ENCODE measurements around the gene DCUN1D1. TPM values are rescaled to one million over a fixed set of nuclear protein-coding genes. Genes with fewer than 3 reads are reported as not detected.
A peak's percentile ranks its signal among the peaks of the same experiment; 100 is the strongest.

The DCUN1D1 gene
- total RNA-seq, 1 donor from 2014 or later, result 36.9 TPM

DNA sequence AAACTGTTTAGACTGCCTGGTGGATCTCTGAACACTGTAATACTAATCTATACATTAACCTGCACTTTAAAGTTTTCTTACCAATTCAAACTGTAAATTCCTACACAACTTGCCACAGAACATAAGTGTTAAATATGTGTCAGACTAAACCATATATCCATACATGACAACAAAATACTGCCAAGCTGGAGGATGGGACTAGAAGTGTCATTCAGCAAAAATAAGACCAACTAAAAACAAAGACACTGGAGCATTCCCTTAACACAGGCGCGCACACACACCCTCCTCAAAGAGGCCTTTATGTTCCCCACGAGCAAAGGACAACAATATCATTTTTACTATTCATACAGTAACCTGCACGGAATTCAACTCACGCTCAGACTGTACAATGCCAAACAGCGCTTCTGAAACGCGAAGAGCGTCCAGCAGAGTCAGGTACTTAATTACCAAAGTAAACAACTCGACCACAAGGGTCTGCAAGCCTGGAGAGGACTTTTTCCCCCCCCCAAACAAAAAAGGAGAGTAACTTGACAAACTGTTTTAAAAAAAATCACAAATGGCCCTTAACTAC, 1.1 kb downstream of the DCUN1D1 start:
- intact Hi-C loops (cut with DNase I), result loop anchor here (10.0 kb wide), 1 partner anchor 184 kb away; the partner anchor contains the start of gene ATP11B
- DNase-seq (ENCODE audit: missing footprints), result no peak
- ATAC-seq, result no peak

DNA sequence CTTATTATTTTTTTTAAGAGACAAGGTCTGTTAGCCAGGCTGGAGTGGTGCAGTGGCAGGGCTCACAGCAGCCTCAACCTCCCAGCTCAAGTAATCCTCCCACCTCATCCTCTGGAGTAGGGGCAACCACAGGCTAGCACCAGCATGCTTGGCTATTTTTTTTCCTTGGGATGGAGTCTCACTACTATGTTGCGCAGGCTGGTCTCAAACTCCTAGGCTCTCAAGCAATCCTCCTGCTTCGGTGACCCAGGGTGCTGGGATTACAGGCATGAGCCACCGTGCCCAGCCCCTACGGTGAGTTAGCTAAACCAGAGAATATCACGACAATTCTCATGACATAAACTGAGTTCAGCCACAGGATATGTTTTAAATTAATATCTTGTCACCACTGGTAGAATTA, 2.0 kb downstream of the DCUN1D1 start:
- intact Hi-C loops (cut with DNase I), result loop anchor here (10.0 kb wide), 1 partner anchor 184 kb away; the partner anchor contains the start of gene ATP11B
- ATAC-seq (no peak), DNase-seq (ENCODE audit: missing footprints) (no peak)

DNA sequence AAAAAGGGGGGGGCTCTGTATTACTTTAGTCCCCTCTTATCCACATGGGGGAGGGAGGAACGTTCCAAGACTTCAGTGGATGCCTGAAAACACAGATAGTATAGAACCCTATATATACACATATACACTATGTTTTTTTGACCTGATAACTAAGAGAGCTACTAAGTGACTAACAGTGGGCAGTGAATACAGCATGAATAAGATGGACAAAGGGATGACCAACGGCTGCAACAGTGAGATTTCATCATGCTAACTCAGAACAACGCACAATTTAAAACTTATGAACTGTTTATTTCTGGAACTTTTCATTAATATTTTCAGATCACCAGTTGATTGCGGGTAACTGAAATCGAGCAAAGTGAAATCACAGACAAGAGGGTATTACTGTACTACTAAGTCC, 7.3 kb downstream of the DCUN1D1 start:
- intact Hi-C loops (cut with DNase I), result loop anchor here (10.0 kb wide), 1 partner anchor 178 kb away; the partner anchor contains the start of gene ATP11B
- no peak for DNase-seq (ENCODE audit: missing footprints)
- no peak for ATAC-seq

DNA sequence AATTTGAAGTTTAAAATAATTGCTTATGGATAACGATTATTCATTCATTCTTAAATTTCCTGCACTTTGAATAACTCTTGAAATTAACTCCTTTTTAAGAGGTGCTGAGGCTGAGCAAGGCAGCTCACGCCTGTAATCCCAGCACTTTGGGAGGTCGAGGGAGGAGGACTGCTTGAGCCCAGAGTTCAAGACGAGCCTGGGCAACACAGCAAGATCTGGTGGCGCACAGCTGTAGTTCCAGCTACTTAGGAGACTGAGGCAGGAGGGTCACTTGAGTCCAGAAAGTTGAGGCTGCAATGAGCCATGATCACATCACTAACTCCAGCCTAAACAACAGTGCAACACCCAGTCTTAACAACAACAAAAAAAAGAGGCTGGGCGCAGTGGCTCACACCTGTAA, 8.0 kb downstream of the DCUN1D1 start:
- no peak for ATAC-seq
- no peak for DNase-seq (ENCODE audit: missing footprints)
- intact Hi-C loops (cut with DNase I), result loop anchor here (10.0 kb wide), 1 partner anchor 178 kb away; the partner anchor contains the start of gene ATP11B

DNA sequence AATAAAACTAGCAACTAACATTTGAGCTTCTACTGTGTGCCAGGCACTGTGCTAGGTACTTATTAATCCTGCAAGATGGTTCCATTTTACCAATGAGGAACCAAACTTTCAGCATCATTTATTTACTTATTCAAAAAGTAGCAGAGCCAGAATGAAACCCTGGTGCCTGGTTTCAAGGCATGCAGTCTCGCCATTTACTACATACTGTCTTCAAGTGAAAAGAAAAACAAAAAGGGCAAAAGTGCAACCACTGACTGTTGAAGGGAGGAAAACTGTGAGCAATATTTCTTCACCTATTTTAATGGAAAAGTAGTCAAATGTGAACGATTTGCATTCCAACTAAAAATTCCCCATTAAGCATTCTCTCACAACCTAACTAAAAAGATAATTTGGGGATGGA, 8.7 kb downstream of the DCUN1D1 start:
- intact Hi-C loops (cut with DNase I), result loop anchor here (10.0 kb wide), 1 partner anchor 177 kb away; the partner anchor contains the start of gene ATP11B
- DNase-seq (ENCODE audit: missing footprints) (no peak), ATAC-seq (no peak)

DNA sequence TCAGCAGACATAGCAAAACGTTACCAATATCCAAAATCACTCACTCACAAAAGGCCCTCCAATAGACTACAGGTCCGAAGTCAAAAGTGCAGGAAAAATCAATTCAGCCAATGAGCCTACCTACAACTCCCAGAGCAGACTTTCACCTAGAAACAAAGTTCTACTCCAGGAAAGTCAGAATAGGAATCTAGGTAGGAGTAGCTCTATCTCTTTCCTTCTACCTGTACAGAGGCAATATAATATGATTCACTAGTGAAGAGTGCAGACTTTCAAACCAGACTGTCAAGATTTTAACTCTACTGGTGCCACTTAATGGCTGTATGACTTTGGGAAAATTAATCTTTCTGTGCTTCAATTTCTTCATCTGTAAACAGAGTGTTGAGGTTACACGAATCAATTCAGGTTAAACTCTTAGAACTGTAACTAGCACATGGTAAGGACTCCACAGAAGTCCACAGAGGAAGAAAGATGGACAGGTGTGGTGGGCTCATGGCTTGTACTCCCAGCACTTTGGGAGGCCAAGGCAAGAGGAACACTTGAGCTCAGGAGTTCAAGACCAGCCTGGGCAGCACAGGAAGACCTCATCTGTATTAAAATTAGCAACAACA, 9.4 kb downstream of the DCUN1D1 start:
- ATAC-seq (no peak), DNase-seq (ENCODE audit: missing footprints) (no peak)
- intact Hi-C loops (cut with DNase I), result loop anchor here (10.0 kb wide), 1 partner anchor 176 kb away; the partner anchor contains the start of gene ATP11B

DNA sequence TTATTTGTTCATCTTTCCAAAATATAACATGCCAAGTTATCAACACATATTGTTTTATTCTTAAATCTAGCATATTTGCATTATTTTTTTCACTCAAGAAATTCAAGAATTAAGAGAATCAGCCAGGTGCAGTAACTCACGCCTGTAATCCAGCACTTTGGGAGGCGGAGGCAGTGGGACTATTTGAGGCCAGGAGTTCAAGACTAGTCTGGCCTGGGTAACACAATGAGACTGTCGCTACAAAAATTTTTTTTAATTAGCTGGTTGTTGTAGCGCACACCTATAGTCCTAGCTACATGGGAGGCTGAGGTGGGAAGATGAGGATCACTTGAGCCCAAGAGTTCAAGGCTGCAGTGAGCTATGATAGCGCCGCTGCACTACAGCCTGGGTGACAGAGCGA, 10.5 kb downstream of the DCUN1D1 start:
- DNase-seq (ENCODE audit: missing footprints), result no peak
- no peak for ATAC-seq
- intact Hi-C loops (cut with DNase I), result loop anchor here (10.0 kb wide), 1 partner anchor 175 kb away; the partner anchor contains the start of gene ATP11B

DNA sequence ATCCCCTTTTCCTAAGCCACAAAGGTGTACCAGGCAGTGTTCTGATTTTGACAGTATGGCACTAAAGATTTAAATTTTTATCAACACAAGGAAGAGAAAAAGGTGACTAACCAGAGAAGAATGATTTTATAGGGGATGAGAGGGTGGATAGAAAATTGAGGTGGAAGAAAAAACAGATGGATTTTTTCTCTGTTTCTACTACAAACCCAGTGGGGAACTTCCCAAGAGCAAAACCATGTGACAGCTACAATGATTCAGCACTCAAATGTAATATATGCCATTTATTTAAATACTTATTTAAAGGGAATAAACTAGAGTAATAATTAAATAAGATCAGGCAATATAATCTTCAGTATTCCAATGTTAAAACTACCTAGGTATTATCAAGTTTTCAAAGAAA, 11.1 kb downstream of the DCUN1D1 start:
- ATAC-seq, result no peak
- DNase-seq (ENCODE audit: missing footprints), result no peak
- intact Hi-C loops (cut with DNase I), result no loop called here

DNA sequence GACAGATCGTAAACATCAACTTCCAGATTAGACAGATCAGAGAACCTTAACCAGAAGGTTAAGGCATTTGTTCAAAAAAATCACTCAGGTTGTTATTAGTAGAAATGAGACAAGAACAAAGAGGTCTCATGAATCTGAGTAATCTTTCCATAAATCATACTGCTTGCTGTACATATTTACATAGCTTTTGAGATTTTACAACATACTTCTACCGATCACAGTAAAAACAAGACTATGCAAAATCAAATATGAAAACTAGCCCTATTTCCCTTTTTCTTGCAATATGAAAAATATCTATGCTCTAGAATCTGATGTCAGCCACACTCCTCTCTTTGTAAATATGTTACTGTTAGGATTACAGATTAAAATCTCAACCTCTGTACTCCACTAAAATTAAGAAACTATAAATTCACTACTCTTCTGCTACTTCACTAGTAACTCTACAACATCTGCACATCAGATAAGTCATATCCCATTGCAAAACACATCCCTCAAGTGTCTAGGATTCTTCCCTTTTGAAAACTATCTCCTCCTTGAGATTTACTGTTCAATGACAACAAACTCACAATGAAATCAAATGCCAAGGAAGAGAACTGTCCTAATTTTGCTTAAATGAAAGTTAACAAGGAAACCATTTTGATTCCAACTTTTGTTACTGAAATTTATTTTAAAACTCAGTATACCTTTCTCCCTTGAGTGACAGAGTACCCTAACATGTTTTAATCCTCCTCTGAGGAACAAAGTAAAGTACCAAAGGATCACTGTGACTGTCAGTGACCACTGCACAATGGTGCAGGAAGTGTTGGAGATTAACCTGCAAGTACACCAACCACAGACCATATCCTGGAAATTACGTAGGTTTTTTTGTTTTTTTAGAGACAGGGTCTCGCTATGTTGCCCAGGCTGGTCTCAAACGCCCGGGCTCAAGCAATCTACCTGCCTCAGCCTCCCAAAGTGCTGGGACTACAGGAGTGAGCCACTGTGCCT, 12.8 kb downstream of the DCUN1D1 start:
- DNase-seq (ENCODE audit: missing footprints) (no peak), ATAC-seq (no peak)
- intact Hi-C loops (cut with DNase I), result no loop called here

DNA sequence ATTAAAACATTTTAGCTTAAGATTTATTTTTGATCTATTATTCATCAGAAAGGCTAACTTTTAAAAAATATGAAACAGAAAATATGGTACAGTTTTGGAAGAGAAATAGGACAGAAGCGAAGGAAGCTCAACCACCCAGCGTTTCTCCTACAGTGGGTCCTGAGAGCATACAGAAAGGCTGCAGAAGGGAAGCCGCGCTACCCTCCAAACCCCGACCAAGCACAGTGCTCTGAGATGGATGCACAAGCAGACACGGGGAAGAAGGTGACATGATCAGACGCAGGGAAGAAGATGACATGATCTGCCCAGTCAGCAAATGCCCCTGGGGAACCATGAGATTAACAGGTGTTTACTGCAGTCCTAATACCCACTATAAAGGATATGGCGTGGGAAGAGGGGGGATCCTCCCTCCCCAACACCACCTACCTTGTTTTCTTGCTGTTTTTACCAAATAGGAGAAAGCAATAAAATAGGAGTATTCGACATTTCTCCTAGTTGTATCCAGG, 14.4 kb downstream of the DCUN1D1 start:
- DNase-seq (ENCODE audit: missing footprints), result no peak
- intact Hi-C loops (cut with DNase I), result no loop called here
- no peak for ATAC-seq

DNA sequence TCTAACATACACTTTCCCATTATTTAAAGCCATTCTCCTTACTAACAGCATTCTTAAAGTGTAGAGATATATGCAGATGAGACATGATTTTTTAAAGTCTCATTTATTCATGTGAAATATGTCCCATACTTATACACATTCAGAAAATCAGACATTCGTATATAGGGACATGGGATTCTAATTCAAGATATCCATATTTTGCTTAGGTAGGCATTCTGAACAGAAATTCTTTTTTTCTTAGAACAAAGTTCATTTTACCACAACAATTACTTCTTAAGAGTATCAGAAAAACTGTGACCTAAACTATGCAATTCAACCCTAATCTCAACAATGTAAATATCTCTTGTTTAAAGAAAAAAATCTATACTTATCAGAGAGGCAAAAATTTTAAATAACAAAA, 16.2 kb downstream of the DCUN1D1 start:
- intact Hi-C loops (cut with DNase I), result no loop called here
- no peak for DNase-seq (ENCODE audit: missing footprints)
- no peak for ATAC-seq

DNA sequence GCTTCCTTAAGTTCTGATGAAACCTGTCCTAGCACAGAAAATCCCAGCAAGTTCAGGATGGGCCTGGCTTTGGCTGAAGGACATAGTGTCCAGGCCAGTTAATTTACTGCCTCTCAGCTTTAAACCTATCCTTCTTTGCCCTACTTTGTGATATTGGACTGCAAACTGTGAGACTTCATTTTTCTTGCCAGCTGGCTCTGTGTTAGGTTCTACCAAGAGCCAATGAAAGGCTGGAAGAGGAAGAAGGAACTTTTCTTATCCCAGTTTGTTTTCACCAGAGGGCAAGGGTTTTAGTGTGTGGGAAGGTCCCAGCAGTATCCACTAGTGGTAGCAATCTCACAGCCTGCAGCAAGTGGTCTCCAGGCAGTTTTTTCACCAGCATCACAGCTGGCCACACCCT, 18.2 kb downstream of the DCUN1D1 start:
- DNase-seq (ENCODE audit: missing footprints), result no peak
- ATAC-seq, result peak; percentile 92
- intact Hi-C loops (cut with DNase I), result no loop called here

DNA sequence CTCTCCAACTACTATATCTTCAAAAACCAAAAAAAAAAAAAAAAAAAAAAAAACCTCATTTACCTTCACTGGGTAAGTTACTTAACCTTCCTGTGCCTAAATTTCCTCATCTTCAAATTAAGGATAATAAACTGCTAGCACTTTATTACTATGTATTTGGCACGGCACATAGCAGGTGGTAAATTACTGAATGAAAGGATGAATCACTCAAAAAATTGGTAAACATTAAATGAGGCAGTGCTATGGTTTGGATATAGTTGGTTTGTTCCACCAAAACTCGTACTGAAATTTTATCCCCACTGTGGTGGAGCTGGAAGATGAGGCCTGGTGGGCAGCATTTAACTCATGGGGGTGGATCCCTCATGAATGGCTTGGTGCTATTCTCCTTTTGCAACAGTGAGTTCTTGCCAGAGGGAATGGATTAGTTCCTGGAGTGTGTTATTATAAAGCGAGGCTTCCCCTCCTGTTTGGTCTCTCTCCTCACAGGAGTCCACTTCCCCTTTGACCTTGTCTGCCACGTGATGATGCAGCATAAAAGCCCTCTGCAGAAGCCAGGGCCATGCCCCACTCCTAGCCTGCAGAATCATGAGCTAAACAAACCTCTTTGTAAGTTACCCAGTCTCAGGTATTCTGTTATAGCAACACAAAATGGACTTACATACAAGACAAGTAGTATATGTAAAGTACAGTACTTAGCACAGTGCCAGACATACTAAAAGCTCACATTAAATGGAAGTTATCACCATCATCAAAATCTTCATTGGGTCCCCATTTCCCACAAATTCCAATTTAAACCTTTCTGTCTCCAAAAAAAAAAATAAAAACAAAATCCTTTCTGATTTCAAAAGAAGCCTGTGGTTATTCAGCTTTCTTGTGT, 20.6 kb downstream of the DCUN1D1 start:
- ATAC-seq, result peak; percentile 53
- intact Hi-C loops (cut with DNase I), result no loop called here
- DNase-seq (ENCODE audit: missing footprints), result no peak

DNA sequence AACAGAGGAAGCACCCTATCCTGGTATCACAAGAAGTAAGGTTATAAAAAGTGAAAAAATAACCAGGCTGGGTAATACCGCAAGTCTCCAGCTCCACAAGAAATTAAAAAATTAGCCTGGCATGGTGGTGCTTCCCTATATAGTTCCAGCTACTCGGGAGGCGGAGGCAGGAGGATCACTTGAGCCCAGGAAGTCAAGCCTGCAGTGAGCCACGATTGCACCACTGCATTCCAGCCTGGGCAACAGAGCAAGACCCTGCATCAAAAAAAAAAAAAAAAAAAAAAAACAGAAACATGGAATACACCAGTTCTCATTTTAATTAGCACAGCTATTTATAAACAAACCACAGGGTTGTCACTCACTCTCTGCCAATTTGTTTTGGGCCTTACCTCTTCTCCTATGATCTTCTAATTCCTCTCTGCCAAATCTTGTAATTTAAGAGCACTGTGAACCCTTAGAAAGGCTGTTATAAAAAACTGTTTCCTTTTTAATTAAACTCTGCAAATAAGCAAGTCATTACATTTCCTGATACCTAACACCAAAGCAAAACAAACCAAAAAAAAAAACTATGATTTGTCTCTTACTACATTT, 22.6 kb downstream of the DCUN1D1 start:
- no peak for ATAC-seq
- no peak for DNase-seq (ENCODE audit: missing footprints)
- intact Hi-C loops (cut with DNase I), result no loop called here

DNA sequence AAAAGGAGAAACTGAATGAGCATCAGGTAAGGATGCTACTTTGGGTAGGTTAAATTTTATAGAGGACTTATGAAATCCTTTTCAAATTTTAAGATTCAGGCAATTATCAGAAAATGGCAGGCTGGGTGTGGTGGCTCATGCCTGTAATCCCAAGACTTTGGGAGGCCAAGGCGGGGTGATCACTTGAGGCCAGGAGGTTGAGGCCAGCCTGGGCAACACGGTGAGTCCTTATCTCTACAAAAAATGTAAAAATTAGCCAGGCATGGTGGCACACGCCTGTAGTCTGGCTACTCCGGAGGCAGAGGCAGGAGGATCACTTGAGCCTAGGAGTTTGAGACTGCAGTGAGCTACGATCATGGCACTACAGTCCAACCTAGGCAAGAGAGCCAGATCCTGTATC, 23.1 kb downstream of the DCUN1D1 start:
- no peak for ATAC-seq
- intact Hi-C loops (cut with DNase I), result no loop called here
- DNase-seq (ENCODE audit: missing footprints), result no peak

DNA sequence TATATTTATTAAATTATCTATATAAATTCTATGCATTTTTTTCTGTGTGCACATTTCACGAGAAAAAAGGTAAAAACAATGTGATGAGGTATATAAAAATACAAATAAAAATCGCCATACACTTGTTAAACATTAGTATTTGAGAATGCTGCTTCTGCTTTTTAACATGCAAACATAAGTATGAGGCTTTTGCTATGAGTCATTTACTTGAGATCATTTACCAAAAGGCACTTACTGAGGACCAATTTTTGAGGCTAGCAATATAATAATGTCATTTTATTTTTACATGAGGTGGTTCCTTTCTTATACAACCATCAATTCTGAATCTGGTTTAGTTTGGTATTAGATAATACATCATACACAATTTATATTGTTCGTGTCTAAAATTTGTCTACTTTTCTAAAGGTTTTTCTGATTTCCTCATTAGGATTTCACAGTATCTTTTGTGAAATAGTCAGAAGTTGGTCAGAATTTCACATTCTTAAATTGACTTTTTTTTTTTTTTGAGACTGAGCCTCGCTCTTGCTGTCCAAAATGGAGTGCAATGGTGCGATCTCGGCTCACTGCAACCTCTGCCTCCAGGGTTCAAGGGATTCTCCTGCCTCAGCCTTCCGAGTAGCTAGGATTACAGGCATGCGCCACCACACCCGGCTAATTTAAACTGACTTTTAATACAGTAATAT, 25.6 kb downstream of the DCUN1D1 start:
- ATAC-seq (no peak), DNase-seq (ENCODE audit: missing footprints) (no peak)
- intact Hi-C loops (cut with DNase I), result no loop called here

DNA sequence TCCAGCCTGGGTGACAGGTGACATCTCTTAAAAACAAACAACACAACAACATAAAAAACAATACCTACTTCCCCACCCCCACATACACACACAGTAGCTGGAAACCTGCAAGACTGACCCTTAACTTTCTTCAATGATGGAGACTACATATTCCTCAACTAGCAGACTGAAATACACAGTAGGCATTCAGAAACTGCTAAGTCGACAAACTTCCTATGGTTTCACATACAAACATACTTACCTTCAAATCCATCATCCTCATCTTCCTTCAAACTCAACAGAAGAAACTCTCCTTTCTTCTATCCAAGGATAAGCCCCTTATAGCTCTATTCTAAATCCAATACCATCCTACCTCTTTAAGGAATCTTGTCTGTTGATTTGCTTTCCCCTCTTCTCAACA, 30.6 kb downstream of the DCUN1D1 start:
- ATAC-seq (no peak), DNase-seq (ENCODE audit: missing footprints) (no peak)
- intact Hi-C loops (cut with DNase I), result no loop called here
